Common myeloid progenitor, CD34-positive (primary cell): ENCODE measurements around the gene IL17RB.

Experiments
- CTCF ChIA-PET: fragments of 350-600 bp; sonication (Branson Sonifier 250); formaldehyde crosslinking; loops from one replicate; lab custom pipeline; 2021; ENCODE audit warnings: antibody characterized with exemption; lab: Charles Lee
- POLR2A ChIA-PET: fragments of 350-600 bp; sonication (Branson Sonifier 250); formaldehyde crosslinking; loops from one replicate; lab custom pipeline; 2021; ENCODE audit warnings: antibody characterized with exemption; lab: Charles Lee
- DNase-seq, 3 donors: peaks; one replicate each; pipeline versions ENCODE4 v3.0.0 to v3.0.0-alpha.2; 2013
- H3K27ac ChIP-seq, 2 experiments: 1 replicate in 1 of 2; 2 replicates in 1 of 2; pipeline ENCODE4 v1.7.0; 2013; ENCODE audit warnings: inconsistent platforms in 2 of 2, low read length in 2 of 2, mild to moderate bottlenecking in 2 of 2, low read depth in 1 of 2, moderate library complexity in 1 of 2; ENCODE audit not compliant: severe bottlenecking in 2 of 2, insufficient read depth in 1 of 2, poor library complexity in 1 of 2
- H3K27me3 ChIP-seq, 5 experiments: replicated peaks in 2 of 5; 1 replicate in 3 of 5; 2 replicates in 2 of 5; pipeline versions ENCODE4 v1.6.1 to v1.7.0; 2013; ENCODE audit warnings: low read length in 4 of 5, mild to moderate bottlenecking in 2 of 5, moderate library complexity in 2 of 5, inconsistent platforms in 1 of 5; ENCODE audit not compliant: insufficient read depth in 5 of 5, control insufficient read depth in 4 of 5
- H3K36me3 ChIP-seq, 4 experiments: 1 replicate in 2 of 4; 2 replicates in 2 of 4; pipeline versions ENCODE4 v1.6.1 to v1.7.0; 2013; ENCODE audit warnings: low read length in 3 of 4, control low read depth in 1 of 4, mild to moderate bottlenecking in 1 of 4; ENCODE audit not compliant: control insufficient read depth in 4 of 4, insufficient read depth in 4 of 4
- H3K4me1 ChIP-seq, 4 experiments: 1 replicate in 3 of 4; 2 replicates in 1 of 4; pipeline versions ENCODE4 v1.6.1 to v1.7.1; 2013; ENCODE audit warnings: low read length in 3 of 4, mild to moderate bottlenecking in 3 of 4, control low read depth in 1 of 4, inconsistent platforms in 1 of 4, moderate library complexity in 1 of 4; ENCODE audit not compliant: control insufficient read depth in 4 of 4, insufficient read depth in 4 of 4; ENCODE audit errors: control extremely low read depth in 1 of 4
- H3K4me3 ChIP-seq, 7 experiments: 1 replicate in 4 of 7; 2 replicates in 3 of 7; pipeline versions ENCODE4 v1.5.1 to v1.7.0; 2013; ENCODE audit warnings: mild to moderate bottlenecking in 7 of 7, low read length in 6 of 7, moderate library complexity in 6 of 7, inconsistent platforms in 2 of 7, low read depth in 2 of 7, control low read depth in 1 of 7; ENCODE audit not compliant: insufficient read depth in 4 of 7, control insufficient read depth in 1 of 7; ENCODE audit errors: extremely low read depth in 1 of 7
- H3K9me3 ChIP-seq, 5 experiments: 1 replicate in 4 of 5; 2 replicates in 1 of 5; pipeline versions ENCODE4 v1.6.1 to v1.7.1; 2013; ENCODE audit warnings: low read length in 4 of 5, mild to moderate bottlenecking in 2 of 5, inconsistent platforms in 1 of 5, low read depth in 1 of 5, moderate library complexity in 1 of 5; ENCODE audit not compliant: control insufficient read depth in 4 of 5, insufficient read depth in 2 of 5; ENCODE audit errors: control extremely low read depth in 1 of 5
- WGBS: methylation state at CpG from one replicate; pipeline ENCODE4 v1.1.5; 2013; ENCODE audit not compliant: insufficient coverage; 5-methylcytosine and 5-hydroxymethylcytosine counted together

The IL17RB gene

DNA sequence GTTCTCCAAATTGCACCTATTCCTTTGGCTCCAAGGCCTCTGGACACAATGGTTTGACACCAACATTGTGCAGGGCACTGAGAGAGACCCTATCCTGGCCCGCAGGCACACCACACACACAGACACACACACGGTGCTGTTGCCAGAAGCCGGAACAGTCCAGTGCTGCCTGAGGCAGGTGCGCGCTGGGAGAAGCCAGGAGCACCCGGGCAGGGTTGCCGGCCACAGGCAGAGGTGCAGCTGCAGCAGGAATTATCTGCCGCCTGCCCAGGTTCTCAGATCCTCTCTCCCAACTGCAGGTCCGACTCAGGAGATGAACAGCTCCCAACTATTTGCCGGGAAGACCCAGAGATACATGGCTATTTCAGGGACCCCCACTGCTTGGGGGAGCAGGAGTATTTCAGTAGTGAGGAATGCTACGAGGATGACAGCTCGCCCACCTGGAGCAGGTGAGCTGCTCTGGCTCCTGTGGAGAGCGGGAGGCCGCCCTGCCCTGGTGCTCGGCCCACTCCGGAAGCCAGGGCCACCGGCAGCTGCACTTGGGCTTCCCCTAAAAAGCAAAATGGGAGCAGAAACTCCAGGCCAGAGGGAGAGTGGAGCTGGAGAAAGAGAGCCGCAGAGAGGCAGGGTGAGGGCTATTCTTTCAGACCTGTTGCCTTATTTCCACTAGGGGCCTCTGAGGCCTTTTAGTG, 43.1 kb upstream of the IL17RB start:
- peaks cover 0 to 11% (median 1%) of the 10 kb centered on the region in 5 experiments for H3K27me3 ChIP-seq
- no peak overlapping the region for H3K27ac ChIP-seq
- no peak for DNase-seq
- POLR2A ChIA-PET, result no interaction called here
- CTCF ChIA-PET, result no interaction called here
- H3K4me1 ChIP-seq, result no peaks in the 10 kb centered on the region
- 97% methylated on average over 14 of the region's 18 CpGs for WGBS
- H3K4me3 ChIP-seq, result no peak overlapping the region
- H3K36me3 ChIP-seq, result no peaks in the 10 kb centered on the region
- no peaks in the 10 kb centered on the region for H3K9me3 ChIP-seq

DNA sequence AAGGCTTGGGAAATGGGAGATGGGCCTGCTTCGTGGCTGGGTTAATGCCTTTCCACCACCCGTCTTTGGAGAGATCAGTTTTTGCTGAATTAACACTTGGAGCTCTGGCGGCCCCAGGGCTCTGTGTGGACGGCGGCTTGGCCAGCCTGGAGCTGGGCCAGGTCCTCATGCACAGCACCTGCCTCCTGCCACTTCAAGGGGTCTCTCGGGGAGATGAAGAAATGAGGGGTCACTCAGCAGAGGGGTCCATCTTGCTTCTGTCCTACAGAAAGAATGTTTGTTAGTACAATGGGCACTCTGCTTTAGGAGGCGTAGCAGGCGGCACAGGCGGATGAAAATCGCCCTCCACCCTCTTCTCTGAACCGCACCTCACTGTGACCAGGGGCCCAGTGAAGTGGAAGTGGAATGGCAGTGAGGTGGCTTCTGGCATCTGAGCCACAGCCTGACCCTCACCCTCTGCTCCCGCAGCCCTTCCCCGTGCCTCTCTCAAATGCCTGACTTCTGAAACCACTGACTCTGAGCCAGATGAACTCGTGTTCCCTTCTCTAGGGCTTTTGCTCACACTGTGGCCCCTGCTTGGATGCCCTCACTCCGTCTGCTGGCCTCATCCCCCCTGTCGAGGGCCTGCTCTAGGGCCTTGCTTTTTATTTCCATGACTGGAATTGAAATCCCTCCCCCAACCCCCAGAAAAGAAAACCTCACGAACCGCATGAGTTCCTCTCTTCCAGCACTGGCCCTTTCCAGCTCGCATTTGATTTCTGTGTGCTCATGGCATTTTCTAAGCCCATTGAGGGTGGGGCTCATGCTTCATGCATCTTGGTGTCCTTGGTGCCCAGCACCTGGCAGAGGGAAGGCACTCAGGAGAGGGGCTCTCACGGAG, 42.3 kb upstream of the IL17RB start:
- Histone ChIP-seq H3K9me3 (no peaks in the 10 kb centered on the region), H3K36me3 (no peaks in the 10 kb centered on the region), H3K27me3 (peaks cover 0 to 11% (median 1%) of the 10 kb centered on the region in 5 experiments), H3K4me3 (no peak overlapping the region), H3K4me1 (no peaks in the 10 kb centered on the region), H3K27ac (no peak overlapping the region)
- ChIA-PET POLR2A (no interaction called here), CTCF (no interaction called here)
- 83% methylated on average over 18 of the region's 20 CpGs for WGBS
- DNase-seq, result no peak

GRCh38 chr3:53804697-53805462, 41.5 kb upstream of the IL17RB start:
- no peaks in the 10 kb centered on the region for H3K36me3 ChIP-seq
- no peaks in the 10 kb centered on the region for H3K9me3 ChIP-seq
- no peaks in the 10 kb centered on the region for H3K4me1 ChIP-seq
- 94% methylated on average over 14 of the region's 14 CpGs for WGBS
- DNase-seq, result no peak
- H3K27ac ChIP-seq, result no peak overlapping the region
- H3K27me3 ChIP-seq, result peaks cover 0 to 11% (median 1%) of the 10 kb centered on the region in 5 experiments
- POLR2A ChIA-PET, result interaction anchor here (0.5 kb wide), 1 partner anchor 814 kb away, joined by 3 read pairs; no protein-coding TSS in a partner anchor
- CTCF ChIA-PET, result no interaction called here
- H3K4me3 ChIP-seq, result no peak overlapping the region

GRCh38 chr3:53805463-53806159, 40.8 kb upstream of the IL17RB start:
- DNase-seq, result no peak
- no peaks in the 10 kb centered on the region for H3K9me3 ChIP-seq
- no peaks in the 10 kb centered on the region for H3K36me3 ChIP-seq
- no peak overlapping the region for H3K4me3 ChIP-seq
- ChIA-PET POLR2A (no interaction called here), CTCF (no interaction called here)
- no peaks in the 10 kb centered on the region for H3K4me1 ChIP-seq
- peaks cover 0 to 11% (median 1%) of the 10 kb centered on the region in 5 experiments for H3K27me3 ChIP-seq
- H3K27ac ChIP-seq, result no peak overlapping the region
- 89% methylated on average over 3 of the region's 4 CpGs for WGBS

GRCh38 chr3:53806182-53807116, 39.9 kb upstream of the IL17RB start:
- H3K4me1 ChIP-seq, result no peaks in the 10 kb centered on the region
- no peaks in the 10 kb centered on the region for H3K36me3 ChIP-seq
- no peak overlapping the region for H3K4me3 ChIP-seq
- no peak overlapping the region for H3K27ac ChIP-seq
- 94% methylated on average over 8 of the region's 10 CpGs for WGBS
- DNase-seq, result no peak
- ChIA-PET POLR2A (no interaction called here), CTCF (no interaction called here)
- H3K27me3 ChIP-seq, result peaks cover 0 to 11% (median 1%) of the 10 kb centered on the region in 5 experiments
- H3K9me3 ChIP-seq, result no peaks in the 10 kb centered on the region
